K562 (cell line): ENCODE results near the gene RECQL5. TPM values are rescaled to one million over a fixed set of nuclear protein-coding genes. Genes with fewer than 3 reads are reported as not detected.
A peak's percentile ranks its signal among the peaks of the same experiment; 100 is the strongest.

ENCODE experiments used
- BCL6 ChIP-seq: fragments of 250-450 bp; sonication (Bioruptor Pico); IDR thresholded peaks from 2 replicates; pipeline ENCODE4 v1.4.0; 2020
- CBX3 ChIP-seq, 2 experiments: IDR thresholded peaks; 1 replicate in 1 of 2; 2 replicates in 1 of 2; pipeline ENCODE4 v1.6.1; 2012; ENCODE audit warnings: inconsistent platforms in 2 of 2, low read length in 2 of 2, borderline replicate concordance in 1 of 2, control low read depth in 1 of 2
- CREB1 ChIP-seq, 2 experiments: sonication (generic) in 1 of 2; formaldehyde crosslinking in 1 of 2; IDR thresholded peaks; 2 replicates each; pipeline versions ENCODE4 v1.6.1 to v1.8.0; 2012 to 2022; ENCODE audit warnings: inconsistent platforms in 1 of 2, mild to moderate bottlenecking in 1 of 2, missing genetic modification reagents in 1 of 2, moderate library complexity in 1 of 2
- ETV6 ChIP-seq, 3 experiments: fragments of 150-350 bp in 1 of 3; sonication (generic) in 1 of 3; formaldehyde crosslinking in 1 of 3; IDR thresholded peaks; 2 replicates each; pipeline versions ENCODE4 v1.6.1 to v1.8.0; 2014 to 2022; ENCODE audit warnings: borderline replicate concordance in 2 of 3, low read depth in 2 of 3, antibody characterized with exemption in 1 of 3, low read length in 1 of 3, mild to moderate bottlenecking in 1 of 3, missing genetic modification reagents in 1 of 3
- EZH2 ChIP-seq: IDR thresholded peaks from 2 replicates; pipeline ENCODE4 v1.6.1; 2012; ENCODE audit warnings: low read depth, mild to moderate bottlenecking, inconsistent platforms, low read length, borderline replicate concordance
- HOXB6 ChIP-seq: fragments of 250-450 bp; sonication (Bioruptor Pico); IDR thresholded peaks from 2 replicates; pipeline ENCODE4 v1.5.1; 2022; ENCODE audit warnings: mild to moderate bottlenecking, borderline replicate concordance
- ZNF146 ChIP-seq: IDR thresholded peaks from one replicate; pipeline ENCODE4 v1.6.1; 2018; ENCODE audit warnings: missing compliant biosample characterization; ENCODE audit not compliant: unreplicated experiment
- ZNF197 ChIP-seq: fragments of 200-800 bp; sonication (Bioruptor generic); IDR thresholded peaks from 2 replicates; pipeline ENCODE4 v1.6.1; 2016; ENCODE audit warnings: low read depth, missing genetic modification characterization, missing compliant biosample characterization
- polyA plus RNA-seq, 8 experiments: library from polyadenylated mRNA; depleted of rRNA in 4 of 8; stranded (reverse) in 5 of 8; unstranded in 3 of 8; fragments of >200 nt; fragmentation: Nextera tagmentation in 2 of 8; fragmentation: Illumina TruSeq in 1 of 8; extraction: Ambion mirVana in 2 of 8; extraction: Trizol in 1 of 8; gene quantifications; 2 replicates each; pipeline versions ENCODE4 v1.2.1 to v1.2.3, GENCODE V29; 2011 to 2014; ENCODE audit warnings: inconsistent platforms in 1 of 8, missing spikeins in 1 of 8
- total RNA-seq, 7 experiments: library from RNA; depleted of rRNA in 6 of 7; stranded (reverse); fragments of >200 nt in 6 of 7; fragmentation: Illumina TruSeq in 2 of 7; extraction: Trizol in 2 of 7; gene quantifications; 2 replicates each; pipeline versions ENCODE4 v1.2.1 to v1.2.3, GENCODE V29; 2011 to 2021; ENCODE audit warnings: low replicate concordance in 1 of 7
- TF ChIP-seq, protein P1 (sequence below), 3 experiments: fragments of 200-800 bp in 1 of 3; sonication (Bioruptor generic) in 1 of 3; sonication (generic) in 1 of 3; formaldehyde crosslinking in 1 of 3; IDR thresholded peaks; 2 replicates each; pipeline versions ENCODE4 v1.6.1 to v1.8.0; 2016 to 2022; ENCODE audit warnings: mild to moderate bottlenecking in 2 of 3, missing compliant biosample characterization in 2 of 3, missing genetic modification characterization in 2 of 3, missing genetic modification reagents in 1 of 3
- TF ChIP-seq, protein P2 (sequence below): fragments of 450-650 bp; formaldehyde crosslinking; IDR thresholded peaks from 2 replicates; pipeline ENCODE4 v1.4.0; 2022; ENCODE audit warnings: missing genetic modification characterization
- TF ChIP-seq, protein P3 (sequence below): fragments of 200-800 bp; sonication (Bioruptor generic); IDR thresholded peaks from 2 replicates; pipeline ENCODE4 v1.6.1; 2017; ENCODE audit warnings: missing genetic modification characterization, missing compliant biosample characterization
- TF ChIP-seq, protein P4 (sequence below): sonication (generic); formaldehyde crosslinking; IDR thresholded peaks from 2 replicates; pipeline ENCODE4 v1.8.1; 2023; ENCODE audit warnings: missing genetic modification reagents, mild to moderate bottlenecking, borderline replicate concordance
- TF ChIP-seq, protein P5 (sequence below): fragments of 450-650 bp; IDR thresholded peaks from 2 replicates; pipeline ENCODE4 v1.6.1; 2016; ENCODE audit warnings: borderline replicate concordance

Gene RECQL5
- total and polyA plus RNA-seq, 9 of the 15 experiments (the other 6 are each of a cell fraction or from before 2014, with no cell fraction given): 4.1 to 34.8 (median 16.4) TPM

DNA sequence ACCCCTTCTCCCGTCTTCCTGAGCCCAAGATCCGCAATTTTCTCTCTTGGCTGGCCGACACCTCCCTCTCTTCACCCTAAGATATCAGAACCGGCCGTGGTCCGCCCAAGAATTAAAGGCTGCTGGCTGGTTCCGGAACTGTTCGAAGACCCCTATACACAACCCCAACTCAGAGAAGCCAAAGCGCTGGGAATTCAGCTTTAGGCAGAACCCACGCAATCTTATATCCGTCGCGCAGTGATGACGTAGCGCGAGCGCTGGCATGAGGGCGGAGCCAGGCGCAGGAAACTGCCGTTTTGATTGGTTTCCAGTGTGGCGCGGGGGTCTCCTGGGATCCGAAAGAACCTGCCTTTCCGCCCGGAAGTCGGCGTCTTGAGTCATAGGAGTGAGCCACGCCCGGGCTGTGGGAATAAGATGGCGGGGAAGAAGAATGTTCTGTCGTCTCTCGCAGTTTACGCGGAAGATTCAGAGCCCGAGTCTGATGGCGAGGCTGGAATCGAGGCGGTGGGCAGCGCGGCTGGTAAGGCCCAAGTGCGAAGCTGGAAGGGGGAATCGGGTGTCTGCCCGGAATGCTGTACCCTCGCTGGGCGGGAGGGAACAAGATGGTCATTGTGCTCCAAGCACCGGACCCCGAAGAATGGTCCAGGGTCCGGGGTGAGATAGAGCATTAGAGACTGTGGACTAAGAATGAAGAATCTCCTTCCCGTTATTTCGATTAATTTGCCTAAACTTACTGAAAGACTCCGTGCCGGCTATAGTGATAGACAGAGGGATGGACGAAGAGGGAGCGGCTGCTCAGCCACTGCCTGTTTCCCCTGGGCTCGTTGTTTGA is at the start of gene RECQL5, which contains the start of gene SAP30BP (continued):
- TF ChIP-seq EZH2 (no peak), ZNF197 (CRISPR knock-in tag) (0 out of 2 replicates have a peak, but pooled peaks have one; percentile 27), ZNF146 (no peak), ETV6 (IDR thresholded peaks at IDR 0.05; ENCODE audit: borderline replicate concordance in 1 of 2, low read depth in 2 of 2, low read length in 1 of 2) (no peak), ETV6 (CRISPR knock-in tag; IDR thresholded peaks at IDR 0.05; ENCODE audit: borderline replicate concordance) (no peak), HOXB6 (no peak), BCL6 (CRISPR knock-in tag) (no peak), CBX3 (IDR thresholded peaks at IDR 0.05; ENCODE audit: borderline replicate concordance in 1 of 2, low read length in 2 of 2) (no peak), CREB1 (IDR thresholded peaks at IDR 0.05) (peak; percentile 98), CREB1 (CRISPR knock-in tag; IDR thresholded peaks at IDR 0.05) (peak; percentile 98)
- TF ChIP-seq, protein P1, sequence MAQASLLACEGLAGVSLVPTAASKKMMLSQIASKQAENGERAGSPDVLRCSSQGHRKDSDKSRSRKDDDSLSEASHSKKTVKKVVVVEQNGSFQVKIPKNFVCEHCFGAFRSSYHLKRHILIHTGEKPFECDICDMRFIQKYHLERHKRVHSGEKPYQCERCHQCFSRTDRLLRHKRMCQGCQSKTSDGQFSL (CRISPR knock-in tag; IDR thresholded peaks at IDR 0.05): no peak
- TF ChIP-seq, protein P1 (tag; IDR thresholded peaks at IDR 0.05): no peak
- TF ChIP-seq, protein P2, sequence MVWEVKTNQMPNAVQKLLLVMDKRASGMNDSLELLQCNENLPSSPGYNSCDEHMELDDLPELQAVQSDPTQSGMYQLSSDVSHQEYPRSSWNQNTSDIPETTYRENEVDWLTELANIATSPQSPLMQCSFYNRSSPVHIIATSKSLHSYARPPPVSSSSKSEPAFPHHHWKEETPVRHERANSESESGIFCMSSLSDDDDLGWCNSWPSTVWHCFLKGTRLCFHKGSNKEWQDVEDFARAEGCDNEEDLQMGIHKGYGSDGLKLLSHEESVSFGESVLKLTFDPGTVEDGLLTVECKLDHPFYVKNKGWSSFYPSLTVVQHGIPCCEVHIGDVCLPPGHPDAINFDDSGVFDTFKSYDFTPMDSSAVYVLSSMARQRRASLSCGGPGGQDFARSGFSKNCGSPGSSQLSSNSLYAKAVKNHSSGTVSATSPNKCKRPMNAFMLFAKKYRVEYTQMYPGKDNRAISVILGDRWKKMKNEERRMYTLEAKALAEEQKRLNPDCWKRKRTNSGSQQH: no peak
- TF ChIP-seq, protein P3, sequence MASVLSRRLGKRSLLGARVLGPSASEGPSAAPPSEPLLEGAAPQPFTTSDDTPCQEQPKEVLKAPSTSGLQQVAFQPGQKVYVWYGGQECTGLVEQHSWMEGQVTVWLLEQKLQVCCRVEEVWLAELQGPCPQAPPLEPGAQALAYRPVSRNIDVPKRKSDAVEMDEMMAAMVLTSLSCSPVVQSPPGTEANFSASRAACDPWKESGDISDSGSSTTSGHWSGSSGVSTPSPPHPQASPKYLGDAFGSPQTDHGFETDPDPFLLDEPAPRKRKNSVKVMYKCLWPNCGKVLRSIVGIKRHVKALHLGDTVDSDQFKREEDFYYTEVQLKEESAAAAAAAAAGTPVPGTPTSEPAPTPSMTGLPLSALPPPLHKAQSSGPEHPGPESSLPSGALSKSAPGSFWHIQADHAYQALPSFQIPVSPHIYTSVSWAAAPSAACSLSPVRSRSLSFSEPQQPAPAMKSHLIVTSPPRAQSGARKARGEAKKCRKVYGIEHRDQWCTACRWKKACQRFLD (CRISPR knock-in tag): no peak
- TF ChIP-seq, protein P4, sequence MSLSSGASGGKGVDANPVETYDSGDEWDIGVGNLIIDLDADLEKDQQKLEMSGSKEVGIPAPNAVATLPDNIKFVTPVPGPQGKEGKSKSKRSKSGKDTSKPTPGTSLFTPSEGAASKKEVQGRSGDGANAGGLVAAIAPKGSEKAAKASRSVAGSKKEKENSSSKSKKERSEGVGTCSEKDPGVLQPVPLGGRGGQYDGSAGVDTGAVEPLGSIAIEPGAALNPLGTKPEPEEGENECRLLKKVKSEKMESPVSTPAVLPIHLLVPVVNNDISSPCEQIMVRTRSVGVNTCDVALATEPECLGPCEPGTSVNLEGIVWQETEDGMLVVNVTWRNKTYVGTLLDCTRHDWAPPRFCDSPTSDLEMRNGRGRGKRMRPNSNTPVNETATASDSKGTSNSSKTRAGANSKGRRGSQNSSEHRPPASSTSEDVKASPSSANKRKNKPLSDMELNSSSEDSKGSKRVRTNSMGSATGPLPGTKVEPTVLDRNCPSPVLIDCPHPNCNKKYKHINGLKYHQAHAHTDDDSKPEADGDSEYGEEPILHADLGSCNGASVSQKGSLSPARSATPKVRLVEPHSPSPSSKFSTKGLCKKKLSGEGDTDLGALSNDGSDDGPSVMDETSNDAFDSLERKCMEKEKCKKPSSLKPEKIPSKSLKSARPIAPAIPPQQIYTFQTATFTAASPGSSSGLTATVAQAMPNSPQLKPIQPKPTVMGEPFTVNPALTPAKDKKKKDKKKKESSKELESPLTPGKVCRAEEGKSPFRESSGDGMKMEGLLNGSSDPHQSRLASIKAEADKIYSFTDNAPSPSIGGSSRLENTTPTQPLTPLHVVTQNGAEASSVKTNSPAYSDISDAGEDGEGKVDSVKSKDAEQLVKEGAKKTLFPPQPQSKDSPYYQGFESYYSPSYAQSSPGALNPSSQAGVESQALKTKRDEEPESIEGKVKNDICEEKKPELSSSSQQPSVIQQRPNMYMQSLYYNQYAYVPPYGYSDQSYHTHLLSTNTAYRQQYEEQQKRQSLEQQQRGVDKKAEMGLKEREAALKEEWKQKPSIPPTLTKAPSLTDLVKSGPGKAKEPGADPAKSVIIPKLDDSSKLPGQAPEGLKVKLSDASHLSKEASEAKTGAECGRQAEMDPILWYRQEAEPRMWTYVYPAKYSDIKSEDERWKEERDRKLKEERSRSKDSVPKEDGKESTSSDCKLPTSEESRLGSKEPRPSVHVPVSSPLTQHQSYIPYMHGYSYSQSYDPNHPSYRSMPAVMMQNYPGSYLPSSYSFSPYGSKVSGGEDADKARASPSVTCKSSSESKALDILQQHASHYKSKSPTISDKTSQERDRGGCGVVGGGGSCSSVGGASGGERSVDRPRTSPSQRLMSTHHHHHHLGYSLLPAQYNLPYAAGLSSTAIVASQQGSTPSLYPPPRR (CRISPR knock-in tag): no peak; the same call in 1 of the 2 replicates
- TF ChIP-seq, protein P5, sequence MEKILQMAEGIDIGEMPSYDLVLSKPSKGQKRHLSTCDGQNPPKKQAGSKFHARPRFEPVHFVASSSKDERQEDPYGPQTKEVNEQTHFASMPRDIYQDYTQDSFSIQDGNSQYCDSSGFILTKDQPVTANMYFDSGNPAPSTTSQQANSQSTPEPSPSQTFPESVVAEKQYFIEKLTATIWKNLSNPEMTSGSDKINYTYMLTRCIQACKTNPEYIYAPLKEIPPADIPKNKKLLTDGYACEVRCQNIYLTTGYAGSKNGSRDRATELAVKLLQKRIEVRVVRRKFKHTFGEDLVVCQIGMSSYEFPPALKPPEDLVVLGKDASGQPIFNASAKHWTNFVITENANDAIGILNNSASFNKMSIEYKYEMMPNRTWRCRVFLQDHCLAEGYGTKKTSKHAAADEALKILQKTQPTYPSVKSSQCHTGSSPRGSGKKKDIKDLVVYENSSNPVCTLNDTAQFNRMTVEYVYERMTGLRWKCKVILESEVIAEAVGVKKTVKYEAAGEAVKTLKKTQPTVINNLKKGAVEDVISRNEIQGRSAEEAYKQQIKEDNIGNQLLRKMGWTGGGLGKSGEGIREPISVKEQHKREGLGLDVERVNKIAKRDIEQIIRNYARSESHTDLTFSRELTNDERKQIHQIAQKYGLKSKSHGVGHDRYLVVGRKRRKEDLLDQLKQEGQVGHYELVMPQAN: peak; percentile 85
